GM18867 (cell line): ENCODE measurements around the gene CFAP221.
"Not testable (repeated sequence)": the region's sequence is repeated elsewhere in the genome, so short reads cannot be mapped to it uniquely, and the experiment has no call there.

Source experiments
- ATAC-seq: cut with Tn5 transposase; IDR thresholded peaks from one replicate; pipeline ENCODE4 v1.9.1; 2021; ENCODE audit warnings: mild to moderate bottlenecking, moderate library complexity; ENCODE audit not compliant: unreplicated experiment

The CFAP221 gene

DNA sequence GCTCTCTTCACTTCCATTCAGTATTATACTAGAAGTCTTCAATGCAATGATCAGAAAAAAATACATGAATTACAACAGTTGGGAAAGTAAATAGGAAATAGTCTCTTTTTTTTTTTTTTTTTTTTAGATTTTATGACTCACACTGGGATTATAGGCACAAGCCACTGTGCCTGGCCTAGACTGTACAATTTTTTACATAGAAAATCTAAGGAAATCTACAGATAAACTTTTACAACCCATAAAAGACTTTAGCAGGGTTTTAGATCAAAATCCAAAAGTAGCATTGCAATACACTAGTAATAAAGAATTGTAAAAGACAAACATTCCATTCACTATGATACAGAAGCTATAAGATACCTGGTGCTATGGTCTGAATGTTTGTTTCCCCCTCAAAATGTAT, 39.0 kb downstream of the CFAP221 start:
- no peak for ATAC-seq

DNA sequence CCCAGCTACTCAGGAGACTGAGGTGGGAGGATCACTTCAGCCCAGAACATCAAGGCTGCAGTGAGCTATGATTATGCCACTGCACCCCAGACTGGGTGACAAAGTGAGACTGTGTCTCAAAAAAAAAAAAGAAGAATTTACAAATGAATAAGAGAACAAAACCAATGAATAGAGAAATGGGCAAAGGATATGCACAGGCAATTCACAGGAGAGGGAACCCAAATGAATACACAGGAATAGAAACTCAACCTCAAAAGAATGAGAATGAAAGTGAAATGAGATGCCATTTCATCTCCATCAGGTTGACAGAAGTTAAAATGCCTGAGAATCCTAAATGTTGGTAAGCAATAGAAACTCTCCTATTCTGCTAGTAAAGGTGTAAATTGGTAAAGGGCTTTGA, 40.2 kb downstream of the CFAP221 start:
- ATAC-seq = no peak

DNA sequence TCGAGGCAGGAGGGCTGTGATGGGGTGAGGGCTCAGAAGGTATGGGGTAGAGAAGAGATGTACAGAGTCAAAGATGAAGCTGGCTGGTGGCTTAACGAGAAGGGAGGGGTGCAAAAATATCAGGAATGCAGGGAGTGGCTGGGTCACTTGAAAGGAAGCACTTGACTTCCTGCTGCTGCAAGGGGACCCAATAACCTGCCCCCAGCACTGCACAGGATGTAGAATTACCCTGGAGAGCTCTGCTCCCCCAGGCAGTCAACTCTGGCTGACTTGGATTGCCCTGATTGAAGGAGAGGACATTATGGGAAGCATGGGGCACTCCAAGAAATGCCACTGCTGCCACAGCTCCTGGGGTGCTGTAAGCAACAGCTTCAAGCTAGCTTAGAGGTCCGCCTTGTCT, 41.8 kb downstream of the CFAP221 start:
- no peak for ATAC-seq

DNA sequence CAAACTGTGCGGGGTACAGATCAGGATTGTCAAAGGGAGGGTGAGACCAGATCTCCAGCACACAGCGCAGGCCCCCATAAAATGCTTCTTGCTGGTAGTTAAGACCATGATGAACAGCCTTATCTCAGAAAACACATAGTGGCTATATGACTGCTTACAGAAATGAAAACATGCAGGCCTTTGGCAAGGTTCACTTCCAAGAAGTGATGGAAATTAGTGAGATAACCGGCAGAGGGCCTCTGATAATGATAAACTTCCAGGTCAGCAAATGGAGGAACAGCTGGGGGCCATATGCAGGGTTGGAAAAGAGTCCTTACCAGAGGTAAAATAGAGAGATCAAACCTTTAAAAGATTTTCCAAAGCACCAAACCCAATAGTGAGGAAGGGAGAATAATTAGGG, 46.6 kb downstream of the CFAP221 start:
- no peak for ATAC-seq

DNA sequence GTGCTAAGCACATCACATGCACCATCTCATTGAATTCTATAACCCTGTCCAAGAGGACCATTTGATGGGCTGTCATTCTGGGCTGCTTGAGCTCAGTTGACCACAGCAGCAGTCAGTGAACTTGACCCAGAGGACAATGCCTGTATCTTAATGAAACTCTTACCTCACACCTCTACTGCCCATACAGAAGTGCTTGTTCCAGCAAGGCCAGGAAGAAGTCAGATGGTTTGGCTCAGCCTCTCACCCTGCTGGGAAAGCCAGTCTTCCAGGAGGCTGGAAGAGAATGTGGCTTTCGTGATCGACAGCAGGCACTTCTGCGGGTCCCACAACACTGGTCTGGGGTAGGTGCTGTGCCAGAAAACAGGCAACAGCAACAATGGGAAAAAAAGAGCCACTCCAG, 47.3 kb downstream of the CFAP221 start:
- ATAC-seq = no peak

DNA sequence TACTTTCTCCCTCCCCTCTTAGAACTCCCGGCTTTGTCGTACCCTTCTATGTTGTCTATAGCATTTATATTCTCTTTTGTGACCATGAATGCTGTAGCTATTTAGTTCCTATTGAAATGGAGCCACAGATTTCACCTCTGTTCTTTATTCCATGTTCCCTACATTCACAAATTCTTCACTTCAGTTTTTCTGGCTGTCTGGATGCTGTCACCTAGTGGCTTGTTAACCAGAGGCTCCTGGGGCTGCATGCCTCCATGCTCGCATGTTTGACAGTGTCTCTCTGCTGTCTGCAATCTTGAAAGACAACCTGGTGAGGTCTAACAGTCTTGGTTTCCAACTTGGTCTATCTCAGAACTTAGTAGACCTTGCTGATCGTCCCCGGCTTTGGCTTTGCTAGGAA, 48.2 kb downstream of the CFAP221 start:
- ATAC-seq = no peak

DNA sequence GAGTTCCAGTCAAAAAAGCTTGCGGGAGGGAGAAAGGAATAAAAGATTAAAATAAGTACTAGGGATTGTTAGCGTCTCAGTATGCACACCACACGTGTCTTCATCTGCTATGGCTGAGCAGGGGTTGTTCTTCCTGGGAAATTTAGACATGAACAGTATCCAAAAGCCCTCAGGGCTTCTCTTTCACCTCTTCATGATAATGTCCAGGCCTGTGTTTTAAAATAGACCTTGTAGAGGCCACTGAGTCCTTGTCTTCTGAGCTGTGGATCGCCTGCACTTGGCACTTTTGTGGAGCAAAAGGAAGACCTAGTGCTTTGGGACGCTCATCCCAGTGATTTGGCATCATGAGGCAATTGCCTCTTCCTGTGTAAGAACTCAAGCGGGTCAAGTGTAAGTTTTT, 52.4 kb downstream of the CFAP221 start:
- no peak for ATAC-seq

DNA sequence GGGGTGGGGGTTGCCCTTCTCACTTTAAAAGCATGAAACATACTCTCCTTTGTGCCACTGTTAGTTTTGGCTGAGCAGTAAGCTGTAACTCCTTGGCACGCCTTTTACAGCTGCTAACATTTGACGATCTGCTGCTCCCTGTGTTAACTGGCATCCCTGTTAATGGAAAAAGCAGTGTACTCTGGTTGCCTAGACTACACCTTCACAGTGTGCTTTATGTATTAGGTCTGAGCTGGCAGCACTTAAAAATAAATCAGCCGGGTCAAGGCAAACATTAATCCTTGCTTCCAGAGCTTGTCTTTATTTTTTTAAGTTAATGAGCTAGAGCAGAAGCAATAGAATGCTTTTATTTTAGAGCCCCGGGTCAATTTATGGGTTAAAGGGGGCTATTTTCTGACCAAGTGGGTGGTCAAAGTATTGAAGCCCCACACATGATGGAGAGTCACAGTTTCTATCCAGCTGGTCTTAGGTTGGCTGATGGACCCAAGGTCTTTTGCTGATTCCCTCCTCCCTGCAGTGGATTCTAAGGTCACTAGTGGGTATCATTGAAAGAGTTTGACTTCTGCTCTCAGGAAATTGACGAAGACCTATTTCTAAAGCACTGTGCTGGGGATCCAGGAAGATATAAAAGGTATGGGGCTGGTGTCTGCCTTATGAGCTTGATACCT, 54.5 kb downstream of the CFAP221 start:
- ATAC-seq = no peak

DNA sequence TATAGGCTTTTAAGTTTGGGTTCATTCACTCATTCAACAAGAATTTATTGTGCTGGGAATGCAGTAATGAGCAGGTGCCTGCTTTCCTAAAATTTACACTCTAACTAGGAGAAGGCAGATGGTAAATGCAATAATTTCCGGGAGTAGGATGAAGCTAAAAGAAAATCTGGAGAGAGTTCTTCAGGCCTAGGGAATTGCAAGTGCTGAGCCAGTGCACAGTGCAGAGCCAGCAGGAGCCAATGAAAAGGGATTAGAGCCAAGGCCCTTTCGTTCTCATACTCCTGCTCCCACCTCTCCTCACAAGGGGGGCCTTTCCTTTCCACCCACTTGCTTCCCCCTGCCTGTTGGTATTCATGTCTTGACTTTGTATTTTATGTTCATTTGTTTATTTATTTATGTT, 55.1 kb downstream of the CFAP221 start:
- ATAC-seq = no peak

DNA sequence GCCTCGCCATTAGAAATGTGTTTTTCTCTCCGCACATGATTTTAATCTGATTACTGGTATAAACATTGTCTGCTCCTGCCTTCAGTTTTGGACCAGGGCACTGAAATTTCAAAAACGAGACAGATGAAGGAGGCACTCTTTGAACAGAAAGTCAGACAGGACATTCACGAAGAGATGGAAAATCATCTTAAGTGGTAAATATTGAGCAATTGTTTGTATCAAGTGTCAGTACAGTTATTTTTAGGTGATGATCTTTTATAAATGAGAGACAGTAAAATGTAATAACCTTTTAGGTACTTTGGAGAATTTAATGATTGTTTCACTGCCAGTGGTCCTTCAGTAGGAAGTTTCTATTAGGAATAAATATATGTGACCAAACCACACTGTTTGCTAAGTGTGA, 60.8 kb downstream of the CFAP221 start:
- no peak for ATAC-seq

DNA sequence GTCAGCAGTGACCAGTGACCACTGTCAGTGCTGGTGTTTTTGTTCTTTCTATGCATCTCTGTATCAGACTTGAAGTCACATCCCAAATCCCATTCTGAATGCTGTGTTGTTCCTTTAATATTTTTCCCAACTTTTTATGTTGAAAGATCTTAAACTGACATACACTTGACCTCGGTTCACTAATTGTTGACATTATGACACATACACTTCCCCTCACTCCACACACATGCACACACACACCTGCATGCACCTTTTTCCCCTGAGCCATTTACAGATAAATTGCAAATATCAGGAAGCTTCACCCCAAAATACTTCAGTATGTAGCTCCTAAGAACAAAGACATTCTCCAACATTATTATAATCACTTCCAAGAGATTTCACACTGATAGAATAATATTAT, 62.4 kb downstream of the CFAP221 start:
- ATAC-seq = no peak

DNA sequence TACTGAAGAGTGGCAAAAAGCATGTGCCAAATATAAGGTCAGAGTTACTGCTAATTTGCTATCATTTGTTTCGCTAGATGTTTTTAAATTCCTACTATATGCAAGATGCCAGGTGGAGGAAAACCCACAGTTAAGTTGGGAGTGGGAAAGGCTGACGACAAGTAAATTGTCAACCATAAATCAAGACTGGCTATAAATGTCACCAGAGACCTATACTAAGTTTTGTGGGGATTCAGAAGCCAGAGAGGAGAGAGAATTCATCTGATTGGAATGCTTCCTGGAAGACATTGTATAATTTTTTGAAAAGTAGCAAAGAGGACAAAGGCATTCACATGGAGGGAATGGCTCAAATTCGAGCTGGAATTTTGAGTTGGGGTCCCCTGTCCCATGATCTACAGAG, 64.3 kb downstream of the CFAP221 start:
- ATAC-seq = no peak

DNA sequence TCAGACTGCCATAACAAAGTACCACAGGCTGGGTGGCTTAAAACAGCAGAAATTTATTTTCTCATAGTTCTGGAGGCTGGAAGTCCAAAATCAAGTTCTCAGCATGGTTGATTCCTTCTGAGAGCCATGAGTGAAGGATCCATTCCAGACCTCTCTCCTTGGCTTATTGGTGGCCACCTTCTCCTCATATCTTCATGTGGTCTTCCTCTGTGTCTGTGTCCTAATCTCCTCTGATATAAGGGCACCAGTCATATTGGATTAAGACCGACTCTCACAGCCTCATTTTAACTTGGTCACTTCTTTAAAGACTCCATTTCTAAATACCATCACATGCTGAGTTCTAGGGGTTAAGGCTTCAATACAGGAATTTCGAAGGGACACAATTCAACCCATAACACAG, 65.1 kb downstream of the CFAP221 start:
- ATAC-seq = no peak

DNA sequence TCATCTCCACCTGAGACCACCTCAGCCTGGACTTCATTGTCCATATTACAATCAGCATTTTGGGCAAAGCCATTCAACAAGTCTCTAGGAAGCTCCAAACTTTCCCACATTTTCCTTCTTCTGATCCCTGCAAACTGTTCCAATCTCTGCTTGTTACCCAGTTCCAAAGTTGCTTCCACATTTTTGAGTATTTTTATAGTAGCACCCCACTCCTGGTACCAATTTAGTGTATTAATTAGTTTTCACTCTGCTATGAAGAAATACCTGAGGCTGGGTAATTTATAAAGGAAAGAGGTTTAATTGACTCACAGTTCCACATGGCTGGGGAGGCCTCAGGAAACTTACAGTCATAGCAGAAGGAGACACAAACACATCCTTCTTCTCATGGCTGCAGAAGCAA, 69.9 kb downstream of the CFAP221 start:
- ATAC-seq = not testable (repeated sequence)

DNA sequence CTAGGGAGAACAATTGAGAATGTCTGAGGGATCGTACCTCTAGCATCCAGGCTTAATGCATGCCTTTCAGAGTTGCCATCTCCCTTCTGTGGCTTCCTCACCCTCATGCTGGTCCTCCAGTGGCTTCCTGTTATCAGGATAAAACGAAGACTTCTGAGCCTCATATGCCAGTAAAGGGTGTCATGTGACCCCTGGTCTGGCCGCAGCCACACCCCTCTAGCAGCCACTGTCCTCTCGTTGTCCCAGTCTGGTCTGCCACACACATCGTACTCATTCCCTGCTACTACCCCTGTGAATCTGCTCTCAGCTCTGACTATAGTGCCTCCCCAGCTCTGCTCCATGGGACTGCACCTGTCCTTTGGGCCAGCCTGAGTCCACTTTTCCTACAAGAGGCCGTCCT, 72.2 kb downstream of the CFAP221 start:
- ATAC-seq = no peak

DNA sequence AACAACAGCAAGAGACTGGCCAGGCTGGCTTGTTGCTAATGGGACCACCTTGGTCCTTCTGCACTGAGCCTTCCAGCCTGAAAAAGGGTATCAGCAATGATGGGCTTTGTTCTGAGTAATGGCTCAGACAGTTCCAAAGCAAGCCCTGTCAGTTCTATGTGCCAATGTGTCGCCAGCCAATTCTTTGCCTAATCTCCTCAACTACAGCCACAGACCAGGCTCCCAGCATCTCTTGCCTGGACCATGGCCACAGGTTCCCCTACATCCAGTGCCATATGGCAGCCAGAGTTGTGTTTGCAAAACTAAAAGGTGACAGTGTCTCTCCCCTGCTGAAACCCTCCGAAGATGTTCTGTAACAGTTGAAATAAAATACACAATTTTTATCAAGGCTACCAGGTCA, 73.2 kb downstream of the CFAP221 start:
- no peak for ATAC-seq

DNA sequence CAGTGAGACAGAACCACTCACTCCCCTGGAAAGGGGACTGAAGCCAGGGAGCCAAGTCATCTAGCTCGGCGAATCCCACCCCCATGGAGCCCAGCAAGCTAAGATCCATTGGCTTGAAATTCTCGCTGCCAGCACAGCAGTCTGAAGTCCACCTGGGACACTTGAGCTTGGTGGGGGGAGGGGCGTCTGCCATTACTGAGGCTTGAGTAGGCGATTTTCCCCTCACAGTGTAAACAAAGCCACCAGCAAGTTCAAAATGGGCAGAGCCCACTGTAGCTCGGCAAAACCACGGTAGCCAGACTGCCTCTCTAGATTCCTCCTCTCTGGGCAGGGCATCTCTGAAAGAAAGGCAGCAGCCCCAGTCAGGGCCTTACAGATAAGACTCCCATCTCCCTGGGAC, 74.5 kb downstream of the CFAP221 start:
- not testable (repeated sequence) for ATAC-seq

DNA sequence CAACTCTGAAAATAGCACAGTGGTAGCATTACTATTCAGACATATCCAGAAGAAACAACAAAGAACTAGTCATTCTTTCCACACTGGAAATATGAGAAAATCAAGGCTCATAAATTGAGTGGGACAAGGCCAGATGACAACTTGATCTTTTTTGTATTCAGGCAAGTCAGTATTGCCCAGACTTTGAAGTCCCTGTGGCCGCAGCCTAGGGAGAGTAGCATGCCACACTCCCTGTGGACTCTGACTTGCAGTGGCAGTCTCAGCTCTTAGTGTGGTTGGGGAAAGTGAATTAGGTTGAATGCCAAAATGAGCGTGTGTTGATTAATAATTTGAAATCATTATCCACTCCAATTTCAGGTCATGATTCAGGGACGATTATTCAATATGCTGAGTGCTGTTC, 81.0 kb downstream of the CFAP221 start:
- ATAC-seq = no peak

DNA sequence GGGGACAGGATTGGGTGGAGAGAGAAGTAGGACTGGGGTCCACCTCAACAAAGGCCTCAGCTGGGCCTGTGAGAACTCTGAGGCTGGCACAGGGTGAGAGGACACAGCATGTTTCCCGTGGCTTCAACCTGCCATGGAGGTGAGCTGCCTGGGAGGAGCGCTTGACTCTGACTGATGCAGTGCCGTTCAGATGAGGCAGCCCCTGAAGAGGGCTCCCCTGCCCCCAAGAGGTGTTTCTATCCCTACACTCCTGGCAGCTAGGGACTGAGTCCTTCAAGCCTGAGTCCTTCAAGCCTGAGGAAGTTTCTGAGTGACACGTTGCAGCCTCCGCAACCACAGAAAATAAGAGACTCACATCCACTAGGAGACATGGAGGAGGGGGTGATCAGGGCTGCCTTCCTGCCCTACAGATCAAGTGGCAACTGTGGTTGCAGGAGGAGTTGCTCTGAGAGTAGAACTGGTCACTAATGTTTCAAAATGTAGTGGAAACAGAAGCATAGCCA, 85.1 kb downstream of the CFAP221 start:
- ATAC-seq = no peak

DNA sequence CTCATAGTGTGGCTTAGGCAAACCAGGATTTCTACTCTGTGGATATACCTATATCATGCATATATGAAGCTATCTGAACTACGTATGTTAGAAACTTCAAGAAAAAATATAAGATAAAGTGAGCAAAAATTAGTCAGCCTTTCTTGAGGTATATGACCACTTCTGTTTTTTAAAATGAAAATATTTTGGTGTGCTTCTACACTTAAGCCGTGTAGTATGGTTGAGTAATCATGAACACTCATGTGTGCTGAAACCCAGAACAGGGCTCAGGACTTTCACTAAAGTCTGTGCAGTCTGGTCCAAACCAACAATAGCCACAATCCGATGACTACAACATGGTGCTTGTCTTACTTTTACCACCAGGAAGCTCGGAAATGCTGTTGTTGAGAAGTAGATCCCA, 85.9 kb downstream of the CFAP221 start:
- ATAC-seq = peak; percentile 71

DNA sequence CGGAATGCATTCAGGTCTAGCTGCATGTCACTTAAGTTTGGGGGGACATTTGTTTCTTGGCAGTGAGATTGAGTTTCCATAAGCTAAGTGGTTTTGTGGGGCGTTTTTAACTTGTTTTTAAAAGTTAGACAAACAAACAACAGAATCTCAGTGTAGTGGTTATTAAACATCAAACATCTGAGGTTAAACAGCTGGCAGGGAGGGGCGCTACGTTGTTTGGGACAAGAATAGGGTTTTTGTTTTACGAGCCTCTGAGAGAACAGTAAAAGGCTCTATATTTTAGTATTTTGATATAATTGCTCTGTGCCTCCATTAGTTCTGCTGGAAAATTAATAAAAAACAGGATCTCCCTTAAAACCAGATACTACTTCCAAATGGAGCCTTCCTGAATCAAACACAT, 93.1 kb downstream of the CFAP221 start:
- no peak for ATAC-seq

DNA sequence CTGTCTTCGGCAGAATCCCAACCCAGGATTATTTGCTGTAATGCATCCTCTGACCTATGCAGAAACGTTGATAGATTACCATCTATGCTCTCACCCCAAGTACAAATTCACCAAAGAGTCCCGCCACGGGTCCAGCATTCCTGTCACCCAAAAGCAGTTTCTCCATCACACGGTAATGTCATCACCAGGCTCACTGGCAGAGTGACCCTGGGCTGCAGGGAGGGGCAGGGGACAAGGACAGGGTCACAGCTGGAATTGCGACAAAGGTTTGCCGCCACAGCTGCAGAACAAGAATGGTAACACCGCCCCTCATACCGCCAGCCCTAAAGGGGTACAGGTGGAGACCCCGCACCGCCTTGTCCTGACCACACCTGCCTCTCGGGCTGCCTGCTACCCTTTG, 94.0 kb downstream of the CFAP221 start:
- no peak for ATAC-seq
